GM18505 (cell line): ENCODE results near the gene TPM4.

Experiments
- ATAC-seq: cut with Tn5 transposase; IDR thresholded peaks from one replicate; pipeline ENCODE4 v1.9.1; 2021; ENCODE audit not compliant: unreplicated experiment
- POLR2A ChIP-seq: IDR thresholded peaks from 4 replicates; pipeline ENCODE4 v1.6.1; 2011; ENCODE audit warnings: borderline replicate concordance; ENCODE audit not compliant: insufficient read depth, insufficient read length; ENCODE audit errors: extremely low read depth

TPM4 gene

GRCh38 chr19:16051254-16052025 lies 24.9 kb upstream of the TPM4 start:
- TF ChIP-seq POLR2A: no peak
- ATAC-seq: no peak

DNA sequence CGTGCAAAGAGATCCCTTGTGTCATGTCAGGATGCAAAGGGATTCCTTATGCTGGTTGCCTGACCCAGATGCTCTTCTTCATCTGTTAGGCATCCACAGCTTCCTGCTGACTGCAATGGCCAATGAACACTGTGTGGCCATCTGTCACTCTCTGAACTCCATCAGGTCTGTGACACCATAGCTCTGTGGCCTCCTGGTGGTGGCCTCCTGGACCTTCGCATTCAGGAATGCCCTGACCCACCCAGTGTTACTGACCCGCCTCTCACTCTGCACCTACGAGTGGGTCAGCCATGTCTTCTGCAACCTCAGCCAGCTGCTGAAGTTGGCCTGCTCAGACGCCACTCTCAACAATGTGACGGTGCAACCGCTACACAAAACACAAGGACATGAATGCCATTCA lies 23.9 kb upstream of the TPM4 start:
- TF ChIP-seq POLR2A: no peak
- no peak for ATAC-seq

DNA sequence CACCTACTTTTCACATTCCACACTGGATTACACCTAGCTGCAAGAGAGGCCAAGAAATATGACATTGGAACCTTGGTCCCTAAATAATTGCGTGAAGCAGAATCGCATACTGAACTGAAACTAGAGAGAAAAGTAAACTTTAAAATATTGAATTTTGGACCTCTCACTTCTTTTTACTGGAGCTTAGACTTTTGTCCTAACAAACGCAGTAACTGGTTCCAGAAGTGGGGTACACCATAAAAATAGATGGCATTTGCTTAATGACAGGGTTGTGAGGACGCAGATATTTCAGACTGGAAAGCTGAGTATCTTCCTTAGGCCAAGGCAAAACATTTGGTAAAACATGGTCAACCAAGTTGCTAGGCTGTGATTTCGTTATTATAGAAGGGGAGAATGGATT lies 19.2 kb upstream of the TPM4 start:
- TF ChIP-seq POLR2A: no peak
- no peak for ATAC-seq

DNA sequence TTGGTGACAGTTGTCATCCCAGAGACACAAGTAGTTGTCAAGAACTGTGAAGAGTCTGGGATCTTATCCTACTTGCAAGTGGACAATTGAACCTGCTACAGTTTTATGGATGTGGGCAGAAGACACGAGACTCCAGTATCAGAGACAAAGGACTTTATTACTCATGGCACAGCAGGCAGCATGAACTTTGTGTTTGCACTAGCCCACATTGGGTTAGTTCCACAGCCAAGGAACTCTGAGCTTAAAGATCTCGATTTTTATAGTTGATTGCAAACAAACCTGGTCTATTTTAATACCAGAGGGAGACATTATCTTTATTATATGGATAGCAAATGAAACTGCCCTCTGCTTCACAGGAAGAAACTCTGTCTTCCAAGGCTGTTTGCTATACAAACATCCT lies 16.0 kb upstream of the TPM4 start:
- TF ChIP-seq POLR2A: no peak
- ATAC-seq: no peak

- no peak for TF ChIP-seq POLR2A
- no peak for ATAC-seq
These were observed 14.4 kb upstream of the TPM4 start for GRCh38 chr19:16061943-16062342.

GRCh38 chr19:16062789-16063188 lies 13.5 kb upstream of the TPM4 start:
- no peak for TF ChIP-seq POLR2A
- no peak for ATAC-seq

GRCh38 chr19:16064209-16064889 lies 11.9 kb upstream of the TPM4 start:
- no peak for TF ChIP-seq POLR2A
- ATAC-seq: no peak

GRCh38 chr19:16066611-16067104 lies 9.6 kb upstream of the TPM4 start:
- ATAC-seq: no peak
- TF ChIP-seq POLR2A: no peak

GRCh38 chr19:16067205-16067938 lies 8.9 kb upstream of the TPM4 start:
- ATAC-seq: no peak
- no peak for TF ChIP-seq POLR2A

DNA sequence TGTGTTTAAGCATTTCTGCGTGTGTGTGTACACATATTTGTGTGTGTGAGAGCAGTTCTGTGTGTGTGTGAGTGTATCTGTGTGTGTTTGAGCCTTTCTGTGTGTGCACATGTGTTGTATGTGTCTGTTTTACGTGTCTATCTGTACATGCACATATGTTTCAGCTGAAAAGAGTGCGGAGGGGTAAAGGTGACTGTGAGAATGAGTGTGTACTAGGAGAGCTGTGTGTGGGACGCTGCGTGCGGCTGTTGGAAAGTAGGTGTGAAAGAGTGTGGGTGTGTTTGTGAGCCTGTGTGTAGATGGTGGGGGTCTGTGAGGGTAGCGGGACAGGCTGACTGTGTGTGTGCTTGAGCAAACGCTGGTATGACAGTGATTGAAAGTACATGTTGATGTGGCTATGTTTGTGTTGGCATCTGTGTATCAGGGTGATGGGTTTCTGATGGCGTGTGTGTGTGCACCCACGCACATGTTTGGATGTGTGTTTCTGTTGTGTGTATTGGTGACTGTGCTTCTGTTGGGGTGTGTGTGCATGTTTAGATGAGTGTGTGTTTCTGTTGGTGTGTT lies 7.5 kb upstream of the TPM4 start:
- no peak for ATAC-seq

GRCh38 chr19:16069813-16070365 lies 6.4 kb upstream of the TPM4 start:
- TF ChIP-seq POLR2A: no peak
- ATAC-seq: no peak

More for the DNA sequence above, 7.5 kb upstream of the TPM4 start:
- no peak for TF ChIP-seq POLR2A

GRCh38 chr19:16070366-16070990 lies 5.8 kb upstream of the TPM4 start:
- ATAC-seq: no peak
- peak; percentile 75 for TF ChIP-seq POLR2A
